Colonic mucosa (tissue), 4 donors: ENCODE results near the gene AHCY. TPM values are rescaled to one million over a fixed set of nuclear protein-coding genes. Genes with fewer than 3 reads are reported as not detected.
"Not testable (repeated sequence)": the region's sequence is repeated elsewhere in the genome, so short reads cannot be mapped to it uniquely, and the experiment has no call there.

Experiments used
- DNase-seq: peaks from one replicate; pipeline ENCODE4 v3.0.0-alpha.2; 2020
- H3K27ac ChIP-seq: fragments of 200-600 bp; one replicate; pipeline ENCODE4 v1.8.0; 2021
- H3K27me3 ChIP-seq: fragments of 200-600 bp; one replicate; pipeline ENCODE4 v1.8.0; 2021
- H3K36me3 ChIP-seq: fragments of 200-600 bp; one replicate; pipeline ENCODE4 v1.8.0; 2021
- H3K4me1 ChIP-seq: fragments of 200-600 bp; one replicate; pipeline ENCODE4 v1.8.0; 2021; ENCODE audit warnings: mild to moderate bottlenecking
- H3K4me3 ChIP-seq: fragments of 200-600 bp; one replicate; pipeline ENCODE4 v1.8.0; 2021
- H3K9ac ChIP-seq, 2 donors: one replicate each; pipeline ENCODE4 v1.7.0; 2013; ENCODE audit warnings: control low read depth in 2 of 2, low read depth in 2 of 2, low read length in 2 of 2
- H3K9me3 ChIP-seq: fragments of 200-600 bp; one replicate; pipeline ENCODE4 v1.8.0; 2021
- intact Hi-C: fragments of 100-400 bp; cut with DNase I; formaldehyde crosslinking; loops from one replicate; pipeline ENCODE4 v1.14.1; 2022
- total RNA-seq, 2 donors: library from RNA; stranded (reverse); fragmentation: NEBNext Ultra II Directional in 1 of 2; extraction: Animal tissue kit (Norgen Biotek cat#: 25700) in 1 of 2; gene quantifications; one replicate each; pipeline ENCODE4 v1.2.1, GENCODE V29; 2021
- TF ChIP-seq, protein P1 (sequence below): fragments of 200-600 bp; IDR thresholded peaks from one replicate; pipeline ENCODE4 v1.8.0; 2022; ENCODE audit warnings: antibody characterized with exemption, mild to moderate bottlenecking
- donor health status: healthy.
- donor health status: DM: no; HTN: no; CAD: no.
- donor health status: DM: no; HTN: no; CAD: no.

AHCY gene
- total RNA-seq, 2 donors from 2014 or later = 79.4 to 192 TPM

DNA sequence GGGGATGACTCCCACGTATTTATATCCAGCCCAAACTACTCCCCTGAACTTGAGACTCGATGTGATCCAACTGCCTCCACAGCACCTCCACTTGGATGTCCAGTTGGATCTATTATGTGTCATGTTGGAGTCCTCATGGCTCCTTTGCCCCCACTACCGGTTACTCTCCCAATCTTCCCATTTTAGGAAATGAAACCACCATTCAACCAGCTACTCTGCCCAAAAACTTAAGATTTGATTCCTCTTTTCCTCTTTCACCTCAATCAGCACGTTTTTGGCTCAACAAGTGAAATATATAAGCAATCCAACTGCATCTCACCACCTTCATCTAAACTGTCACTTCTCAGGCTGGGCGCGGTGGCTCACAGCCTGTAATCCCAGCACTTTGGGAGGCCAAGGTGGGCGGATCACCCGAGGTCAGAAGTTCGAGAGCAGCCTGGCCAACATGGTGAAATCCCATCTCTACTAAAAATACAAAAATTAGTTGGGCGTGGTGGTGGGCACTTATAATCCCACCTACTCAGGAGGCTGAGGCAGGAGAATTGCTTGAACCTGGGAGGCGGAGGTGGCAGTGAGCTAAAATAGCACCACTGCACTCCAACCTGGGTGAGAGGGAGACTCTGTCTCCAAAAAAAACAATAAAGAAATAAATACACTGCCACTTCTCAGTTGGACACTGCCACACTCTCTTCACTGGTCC, 3.4 kb downstream of the AHCY start:
- H3K4me1 ChIP-seq = peaks cover 8% of the 10 kb centered on the region
- no peak overlapping the region for H3K27ac ChIP-seq
- TF ChIP-seq, protein P1, sequence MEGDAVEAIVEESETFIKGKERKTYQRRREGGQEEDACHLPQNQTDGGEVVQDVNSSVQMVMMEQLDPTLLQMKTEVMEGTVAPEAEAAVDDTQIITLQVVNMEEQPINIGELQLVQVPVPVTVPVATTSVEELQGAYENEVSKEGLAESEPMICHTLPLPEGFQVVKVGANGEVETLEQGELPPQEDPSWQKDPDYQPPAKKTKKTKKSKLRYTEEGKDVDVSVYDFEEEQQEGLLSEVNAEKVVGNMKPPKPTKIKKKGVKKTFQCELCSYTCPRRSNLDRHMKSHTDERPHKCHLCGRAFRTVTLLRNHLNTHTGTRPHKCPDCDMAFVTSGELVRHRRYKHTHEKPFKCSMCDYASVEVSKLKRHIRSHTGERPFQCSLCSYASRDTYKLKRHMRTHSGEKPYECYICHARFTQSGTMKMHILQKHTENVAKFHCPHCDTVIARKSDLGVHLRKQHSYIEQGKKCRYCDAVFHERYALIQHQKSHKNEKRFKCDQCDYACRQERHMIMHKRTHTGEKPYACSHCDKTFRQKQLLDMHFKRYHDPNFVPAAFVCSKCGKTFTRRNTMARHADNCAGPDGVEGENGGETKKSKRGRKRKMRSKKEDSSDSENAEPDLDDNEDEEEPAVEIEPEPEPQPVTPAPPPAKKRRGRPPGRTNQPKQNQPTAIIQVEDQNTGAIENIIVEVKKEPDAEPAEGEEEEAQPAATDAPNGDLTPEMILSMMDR = no peak
- DNase-seq = no peak
- H3K27me3 ChIP-seq = no peaks in the 10 kb centered on the region
- no peak overlapping the region for H3K4me3 ChIP-seq
- intact Hi-C loops = no loop called here
- H3K9ac ChIP-seq = no peak overlapping the region
- no peaks in the 10 kb centered on the region for H3K36me3 ChIP-seq
- no peaks in the 10 kb centered on the region for H3K9me3 ChIP-seq

DNA sequence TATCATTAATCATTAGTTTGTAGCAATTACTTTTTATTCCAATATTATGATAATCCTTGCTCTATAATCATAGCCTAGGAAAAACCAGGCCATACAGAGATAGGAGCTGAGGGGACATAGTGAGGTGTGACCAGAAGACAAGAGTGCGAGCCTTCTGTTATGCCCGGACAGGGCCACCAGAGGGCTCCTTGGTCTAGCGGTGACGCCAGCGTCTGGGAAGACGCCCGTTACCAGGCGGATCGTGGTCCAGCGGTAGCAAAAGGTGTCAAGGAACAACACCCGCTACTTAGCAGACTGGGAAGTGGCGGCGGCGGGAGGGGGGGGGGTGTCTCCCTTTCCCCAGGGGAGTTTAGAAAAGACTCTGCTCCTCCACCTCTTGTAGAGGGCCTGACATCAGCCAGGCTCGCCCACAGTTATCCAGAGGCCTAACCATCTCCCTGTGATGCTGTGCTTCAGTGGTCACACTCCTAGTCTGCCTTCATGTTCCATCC, 4.8 kb downstream of the AHCY start:
- H3K9me3 ChIP-seq, H3K36me3 ChIP-seq, DNase-seq, H3K9ac ChIP-seq, H3K27me3 ChIP-seq, intact Hi-C loops, H3K4me1 ChIP-seq, H3K27ac ChIP-seq, H3K4me3 ChIP-seq: not testable (repeated sequence)
- TF ChIP-seq, protein P1 = peak; percentile 29

DNA sequence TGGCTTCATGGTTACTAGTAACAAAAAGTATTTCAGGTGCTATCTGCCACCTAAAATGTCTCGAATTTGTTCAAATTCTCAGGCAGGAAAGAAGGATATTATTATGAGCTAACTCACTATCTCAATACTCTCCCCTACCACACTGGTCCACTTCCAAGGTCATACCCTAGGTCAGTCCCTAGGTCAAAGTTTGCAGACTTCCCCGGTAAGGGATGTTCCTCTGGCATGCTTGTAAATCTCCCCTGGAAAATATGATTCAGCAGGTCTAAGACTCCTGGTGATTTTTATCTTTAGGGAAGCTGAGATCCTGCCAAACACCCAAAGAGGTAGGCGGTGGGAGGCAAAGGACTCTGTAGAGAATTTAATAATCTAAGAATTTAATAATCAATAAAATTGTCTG, 6.7 kb downstream of the AHCY start:
- TF ChIP-seq, protein P1 = no peak
- Histone ChIP-seq H3K9me3 (no peaks in the 10 kb centered on the region), H3K36me3 (no peaks in the 10 kb centered on the region), H3K4me3 (no peak overlapping the region), H3K9ac (no peak overlapping the region), H3K4me1 (peaks cover 2% of the 10 kb centered on the region), H3K27me3 (no peaks in the 10 kb centered on the region), H3K27ac (no peak overlapping the region)
- intact Hi-C loops = no loop called here
- no peak for DNase-seq

GRCh38 chr20:34295284-34295683, 7.9 kb downstream of the AHCY start:
- no peak overlapping the region for H3K4me3 ChIP-seq
- no peaks in the 10 kb centered on the region for H3K4me1 ChIP-seq
- peaks cover 9% of the 10 kb centered on the region for H3K36me3 ChIP-seq
- intact Hi-C loops = no loop called here
- H3K9me3 ChIP-seq = no peaks in the 10 kb centered on the region
- H3K27me3 ChIP-seq = no peaks in the 10 kb centered on the region
- DNase-seq = no peak
- H3K27ac ChIP-seq = no peak overlapping the region
- H3K9ac ChIP-seq = no peak overlapping the region
- TF ChIP-seq, protein P1 = no peak

GRCh38 chr20:34294563-34294962, 8.6 kb downstream of the AHCY start:
- no peaks in the 10 kb centered on the region for H3K9me3 ChIP-seq
- H3K36me3 ChIP-seq = peaks cover 9% of the 10 kb centered on the region
- no peak overlapping the region for H3K27ac ChIP-seq
- H3K9ac ChIP-seq = no peak overlapping the region
- H3K27me3 ChIP-seq = no peaks in the 10 kb centered on the region
- no peaks in the 10 kb centered on the region for H3K4me1 ChIP-seq
- no peak overlapping the region for H3K4me3 ChIP-seq
- DNase-seq = no peak
- intact Hi-C loops = no loop called here
- TF ChIP-seq, protein P1 = no peak
